WTC11 (cell line): ENCODE measurements around the gene PLIN4. TPM values are rescaled to one million over a fixed set of nuclear protein-coding genes. Genes with fewer than 3 reads are reported as not detected.

Experiments
- ATAC-seq: fragments of 200-7000 bp; cut with Tn5 transposase; 2 replicates; pipeline ENCODE4 v1.10.0; 2021; ENCODE audit warnings: mild to moderate bottlenecking, moderate library complexity
- CTCF ChIA-PET: fragments of 300-600 bp; sonication (Branson Sonifier 250); formaldehyde crosslinking; loops from one replicate; lab custom pipeline; 2021; ENCODE audit warnings: antibody characterized with exemption; lab: Charles Lee
- POLR2A ChIA-PET: fragments of 350-600 bp; sonication (Branson Sonifier 250); formaldehyde crosslinking; loops from one replicate; lab custom pipeline; 2021; ENCODE audit warnings: antibody characterized with exemption; lab: Charles Lee
- DNase-seq: peaks from one replicate; pipeline ENCODE4 v3.0.0; 2021; ENCODE audit warnings: low spot score
- H3K27ac Mint-ChIP-seq: 2 replicates; pipeline ENCODE4 v1.8.0; 2021; ENCODE audit warnings: mixed read lengths
- H3K27me3 Mint-ChIP-seq: 2 replicates; pipeline ENCODE4 v1.8.0; 2021; ENCODE audit warnings: low read depth, mild to moderate bottlenecking, moderate library complexity, mixed read lengths
- H3K36me3 Mint-ChIP-seq: 2 replicates; pipeline ENCODE4 v1.8.0; 2021; ENCODE audit warnings: mixed read lengths
- H3K4me1 Mint-ChIP-seq: 2 replicates; pipeline ENCODE4 v1.8.0; 2022; ENCODE audit warnings: mixed read lengths
- H3K4me3 Mint-ChIP-seq: 2 replicates; pipeline ENCODE4 v1.8.0; 2021; ENCODE audit warnings: mild to moderate bottlenecking, moderate library complexity, mixed read lengths
- H3K9me3 Mint-ChIP-seq: 2 replicates; pipeline ENCODE4 v1.8.0; 2021; ENCODE audit warnings: mixed read lengths
- CTCF ChIP-seq: fragments of 200-600 bp; IDR thresholded peaks from 2 replicates; pipeline ENCODE4 v1.8.0; 2022; ENCODE audit warnings: antibody characterized with exemption
- EMX1 ChIP-seq: fragments of 250-450 bp; sonication (Bioruptor Pico); IDR thresholded peaks from 2 replicates; pipeline ENCODE4 v1.8.0; 2021; ENCODE audit warnings: mild to moderate bottlenecking
- GTF2I ChIP-seq: fragments of 250-450 bp; sonication (Bioruptor Pico); conservative IDR thresholded peaks from 2 replicates; pipeline ENCODE4 v1.4.0; 2021; ENCODE audit warnings: mild to moderate bottlenecking
- MAX ChIP-seq: sonication (generic); formaldehyde crosslinking; IDR thresholded peaks from 2 replicates; pipeline ENCODE4 v1.8.0; 2022; ENCODE audit warnings: mild to moderate bottlenecking, missing genetic modification reagents
- NFATC4 ChIP-seq: fragments of 250-450 bp; sonication (Bioruptor Pico); IDR thresholded peaks from 2 replicates; pipeline ENCODE4 v1.9.0; 2021; ENCODE audit warnings: mild to moderate bottlenecking
- NR1H2 ChIP-seq: sonication (generic); formaldehyde crosslinking; IDR thresholded peaks from 2 replicates; pipeline ENCODE4 v1.9.0; 2021; ENCODE audit warnings: mild to moderate bottlenecking, moderate library complexity, missing genetic modification reagents
- PRRX2 ChIP-seq: fragments of 250-450 bp; sonication (Bioruptor Pico); IDR thresholded peaks from 2 replicates; pipeline ENCODE4 v1.8.0; 2021; ENCODE audit warnings: mild to moderate bottlenecking
- SOX15 ChIP-seq: fragments of 250-450 bp; sonication (Bioruptor Pico); IDR thresholded peaks from 2 replicates; pipeline ENCODE4 v1.9.0; 2021; ENCODE audit warnings: mild to moderate bottlenecking
- SP1 ChIP-seq: sonication (generic); formaldehyde crosslinking; conservative IDR thresholded peaks from 2 replicates; pipeline ENCODE4 v1.8.1; 2022; ENCODE audit warnings: missing genetic modification reagents
- STAT6 ChIP-seq: sonication (generic); formaldehyde crosslinking; conservative IDR thresholded peaks from 2 replicates; pipeline ENCODE4 v1.8.1; 2023; ENCODE audit warnings: mild to moderate bottlenecking, low read depth, missing genetic modification reagents, moderate library complexity
- TP53 ChIP-seq: sonication (generic); formaldehyde crosslinking; IDR thresholded peaks from 2 replicates; pipeline ENCODE4 v1.8.1; 2023; ENCODE audit warnings: mild to moderate bottlenecking, missing genetic modification reagents
- USF1 ChIP-seq: sonication (generic); formaldehyde crosslinking; IDR thresholded peaks from 2 replicates; pipeline ENCODE4 v1.8.0; 2022; ENCODE audit warnings: mild to moderate bottlenecking, missing genetic modification reagents
- ZNF121 ChIP-seq: sonication (generic); formaldehyde crosslinking; IDR thresholded peaks from 2 replicates; pipeline ENCODE4 v1.8.0; 2023; ENCODE audit warnings: missing genetic modification reagents
- ZNF425 ChIP-seq: fragments of 250-450 bp; sonication (Bioruptor Pico); conservative IDR thresholded peaks from 2 replicates; pipeline ENCODE4 v1.9.0; 2021; ENCODE audit warnings: mild to moderate bottlenecking
- ZNF532 ChIP-seq: fragments of 250-450 bp; sonication (Bioruptor Pico); IDR thresholded peaks from 2 replicates; pipeline ENCODE4 v1.9.0; 2021; ENCODE audit warnings: mild to moderate bottlenecking, borderline replicate concordance
- total RNA-seq: library from RNA; stranded (reverse); gene quantifications from 3 replicates; pipeline ENCODE4 v1.2.3, GENCODE V29; 2021

The PLIN4 gene
- total RNA-seq, 1 experiment from 2014 or later: 0.35 TPM

- TF ChIP-seq TP53 (CRISPR knock-in tag) (no peak), SP1 (CRISPR knock-in tag) (no peak), MAX (CRISPR knock-in tag) (0 out of 2 replicates have a peak, but pooled peaks have one; percentile 22), ZNF532 (CRISPR knock-in tag) (0 out of 2 replicates have a peak, but pooled peaks have one; percentile 69), EMX1 (0 out of 2 replicates have a peak, but pooled peaks have one; percentile 77), USF1 (CRISPR knock-in tag) (0 out of 2 replicates have a peak, but pooled peaks have one; percentile 27), ZNF425 (CRISPR knock-in tag) (no peak), ZNF121 (CRISPR knock-in tag) (peak; percentile 90), STAT6 (CRISPR knock-in tag) (no peak), GTF2I (CRISPR knock-in tag) (peak; percentile 99), NR1H2 (CRISPR knock-in tag) (no peak), NFATC4 (CRISPR knock-in tag) (peak; percentile 44; the same call in 1 of the 2 replicates), SOX15 (no peak), CTCF (peak; percentile 99), PRRX2 (CRISPR knock-in tag) (0 out of 2 replicates have a peak, but pooled peaks have one; percentile 64)
- Mint-ChIP-seq H3K4me3 (no peak overlapping the region), H3K27me3 (no peaks in the 10 kb centered on the region), H3K36me3 (no peaks in the 10 kb centered on the region), H3K27ac (no peak overlapping the region), H3K4me1 (peaks cover 2% of the 10 kb centered on the region; the same call in 1 of the 2 replicates), H3K9me3 (no peaks in the 10 kb centered on the region)
- DNase-seq (peak; percentile 96), ATAC-seq (peak; percentile 94)
- ChIA-PET CTCF (interaction anchor here (0.6 to 14.6 kb wide), 40 partner anchors 9 to 301 kb away, joined by 3 to 217 read pairs (median 6); partner anchors contain the start of genes PLIN4 and PLIN5), POLR2A (no interaction called here)
Observed at GRCh38 chr19:4567584-4568071, 49.3 kb upstream of the PLIN4 start.
